ENCODE data around the gene TRIM31.

GRCh38 chr6:30100585-30101443, 12.1 kb downstream of the TRIM31 start:
- TF ChIP-seq CTCF (IDR thresholded peaks at IDR 0.05) (no peak), POLR2A (IDR thresholded peaks at IDR 0.05) (peak in 1 of 2 donors; percentile 31)

Measured in adrenal gland (tissue), 5 donors.